ENCODE measurements around the gene LCE5A. TPM values are rescaled to one million over a fixed set of nuclear protein-coding genes. Genes with fewer than 3 reads are reported as not detected.

LCE5A gene
- total RNA-seq, 2 donors from 2014 or later: not detected

- no peak overlapping the region for H3K27ac ChIP-seq
- H3K9ac ChIP-seq (ENCODE audit: low read depth in 2 of 2, low read length in 2 of 2): no peak overlapping the region
- H3K27me3 ChIP-seq: no peaks in the 10 kb centered on the region
- peak; percentile 55 for TF ChIP-seq CTCF (IDR thresholded peaks at IDR 0.05)
- no peaks in the 10 kb centered on the region for H3K9me3 ChIP-seq
- DNase-seq: peak; percentile 60
- H3K4me1 ChIP-seq: no peaks in the 10 kb centered on the region
- intact Hi-C loops (cut with DNase I): loop anchor here (5.0 kb wide), 1 partner anchor 37 kb away; no protein-coding TSS in a partner anchor
- no peak overlapping the region for H3K4me3 ChIP-seq
- no peaks in the 10 kb centered on the region for H3K36me3 ChIP-seq
Observed at GRCh38 chr1:152495066-152495675, 15.4 kb upstream of the LCE5A start.

GRCh38 chr1:152497273-152497672 lies 13.3 kb upstream of the LCE5A start:
- intact Hi-C loops (cut with DNase I): loop anchor here (5.0 kb wide), 1 partner anchor 35 kb away; no protein-coding TSS in a partner anchor
- Histone ChIP-seq H3K9me3 (no peaks in the 10 kb centered on the region), H3K27ac (no peak overlapping the region), H3K9ac (ENCODE audit: low read depth in 2 of 2, low read length in 2 of 2) (no peak overlapping the region), H3K4me1 (no peaks in the 10 kb centered on the region), H3K4me3 (no peak overlapping the region), H3K27me3 (no peaks in the 10 kb centered on the region), H3K36me3 (no peaks in the 10 kb centered on the region)
- TF ChIP-seq CTCF (IDR thresholded peaks at IDR 0.05): no peak
- DNase-seq: no peak

GRCh38 chr1:152501704-152502103 lies 8.9 kb upstream of the LCE5A start:
- TF ChIP-seq CTCF (IDR thresholded peaks at IDR 0.05): no peak
- Histone ChIP-seq H3K4me1 (no peaks in the 10 kb centered on the region), H3K27ac (no peak overlapping the region), H3K9ac (ENCODE audit: low read depth in 2 of 2, low read length in 2 of 2) (no peak overlapping the region), H3K9me3 (no peaks in the 10 kb centered on the region), H3K27me3 (no peaks in the 10 kb centered on the region), H3K36me3 (no peaks in the 10 kb centered on the region), H3K4me3 (no peak overlapping the region)
- DNase-seq: no peak
- intact Hi-C loops (cut with DNase I): no loop called here

- no peak for TF ChIP-seq CTCF (IDR thresholded peaks at IDR 0.05)
- Histone ChIP-seq H3K36me3 (no peaks in the 10 kb centered on the region), H3K27ac (no peak overlapping the region), H3K9me3 (no peaks in the 10 kb centered on the region), H3K4me1 (no peaks in the 10 kb centered on the region), H3K4me3 (no peak overlapping the region), H3K9ac (ENCODE audit: low read depth in 2 of 2, low read length in 2 of 2) (no peak overlapping the region), H3K27me3 (no peaks in the 10 kb centered on the region)
- no peak for DNase-seq
- intact Hi-C loops (cut with DNase I): no loop called here
Observed at GRCh38 chr1:152502496-152503180, 8.0 kb upstream of the LCE5A start.

GRCh38 chr1:152505083-152505482 lies 5.5 kb upstream of the LCE5A start:
- no peak overlapping the region for H3K9ac ChIP-seq (ENCODE audit: low read depth in 2 of 2, low read length in 2 of 2)
- intact Hi-C loops (cut with DNase I): no loop called here
- H3K9me3 ChIP-seq: no peaks in the 10 kb centered on the region
- no peaks in the 10 kb centered on the region for H3K36me3 ChIP-seq
- H3K27me3 ChIP-seq: no peaks in the 10 kb centered on the region
- H3K4me3 ChIP-seq: no peak overlapping the region
- H3K4me1 ChIP-seq: no peaks in the 10 kb centered on the region
- no peak for TF ChIP-seq CTCF (IDR thresholded peaks at IDR 0.05)
- H3K27ac ChIP-seq: no peak overlapping the region
- DNase-seq: no peak

Measured in colonic mucosa (tissue), 4 donors.